Measurements from ENCODE around the gene LRRC36. TPM values are rescaled to one million over a fixed set of nuclear protein-coding genes. Genes with fewer than 3 reads are reported as not detected.

LRRC36 gene
- polyA plus RNA-seq, 3 donors = 0.65 to 3.2 (median 1.8) TPM

DNA sequence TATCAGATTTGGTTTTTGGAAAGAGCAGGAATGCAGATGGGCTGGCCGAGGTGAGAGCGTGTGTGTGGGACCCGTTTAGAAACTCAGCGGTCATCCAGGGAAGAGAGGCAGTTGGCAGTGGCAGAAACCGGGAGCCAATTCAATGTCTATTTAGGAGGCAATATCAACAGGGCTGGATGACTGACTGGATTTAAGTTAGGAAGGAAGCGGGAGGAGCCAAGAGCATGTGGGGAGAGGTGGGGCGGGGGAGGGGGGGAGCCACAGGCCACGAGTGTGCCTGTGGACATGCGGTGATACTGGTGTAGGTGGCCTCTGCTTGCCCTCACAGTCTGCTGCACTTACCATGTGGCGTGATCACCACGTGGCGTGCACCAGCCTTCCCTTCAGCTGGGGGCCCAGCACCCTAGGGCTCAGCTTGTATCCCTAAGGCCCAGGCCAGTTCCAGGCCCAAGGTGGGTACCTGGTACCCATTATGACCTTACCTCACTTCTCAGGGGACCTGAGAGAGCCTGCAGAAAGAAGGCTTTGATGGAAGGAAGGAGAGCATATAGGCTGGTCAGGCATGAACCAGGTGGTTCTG lies 77.5 kb downstream of the LRRC36 start:
- Histone ChIP-seq H3K36me3 (replicated peaks in 1 of 2; ENCODE audit: control insufficient read depth in 1 of 2, insufficient read depth in 2 of 2, low read length in 2 of 2) (no peaks in the 10 kb centered on the region), H2AFZ (ENCODE audit: insufficient read depth, low read depth, low read length, poor library complexity, severe bottlenecking) (no peak overlapping the region), H3K79me2 (ENCODE audit: insufficient read depth, low read length) (no peaks in the 10 kb centered on the region), H3K27me3 (ENCODE audit: control insufficient read depth in 2 of 2, insufficient read depth in 2 of 2, low read length in 2 of 2) (no peaks in the 10 kb centered on the region), H3K9me3 (replicated peaks in 1 of 2; ENCODE audit: control insufficient read depth in 1 of 2, insufficient read depth in 1 of 2, low read length in 2 of 2) (no peaks in the 10 kb centered on the region), H3K27ac (ENCODE audit: low read depth in 1 of 2, low read length in 2 of 2) (no peak overlapping the region), H4K20me1 (ENCODE audit: insufficient read depth, low read length) (no peaks in the 10 kb centered on the region), H3K4me1 (ENCODE audit: control insufficient read depth in 1 of 2, insufficient read depth in 2 of 2, low read length in 2 of 2) (peaks cover 13 to 18% of the 10 kb centered on the region in 2 donors), H3K4me3 (replicated peaks in 1 of 3; ENCODE audit: low read depth in 2 of 3, low read length in 3 of 3) (no peak overlapping the region), H3K9ac (ENCODE audit: insufficient read depth, low read length, poor library complexity, severe bottlenecking) (no peak overlapping the region), H3K4me2 (replicated peaks; ENCODE audit: extremely low read depth, low read length, poor library complexity, severe bottlenecking) (no peak overlapping the region)
- H3K9me3 Mint-ChIP-seq = peaks cover 0 to 2% (median 0%) of the 10 kb centered on the region in 7 donors
- peaks cover 14% of the 10 kb centered on the region for H3K4me1 Mint-ChIP-seq
- WGBS (ENCODE audit: insufficient coverage) = 75% methylated on average over 12 of the region's 12 CpGs
- H3K27me3 Mint-ChIP-seq (ENCODE audit: low read depth in 3 of 3) = peaks cover 2 to 9% (median 9%) of the 10 kb centered on the region in 3 donors
- intact Hi-C loops (cut with micrococcal nuclease) = loop anchor here in 1 of 2 donors (10.0 kb wide), 1 partner anchor 49 kb away; no protein-coding TSS in a partner anchor
- TF ChIP-seq CTCF (IDR thresholded peaks at IDR 0.05) = no peak
- H3K27ac Mint-ChIP-seq = peak overlapping the region in 1 of 7 donors; percentile 1
- no peak overlapping the region for H3K4me3 Mint-ChIP-seq
- no peaks in the 10 kb centered on the region for H3K36me3 Mint-ChIP-seq
- DNase-seq = no peak

- Histone ChIP-seq H3K9ac (ENCODE audit: insufficient read depth, low read length, poor library complexity, severe bottlenecking) (no peak overlapping the region), H3K27me3 (ENCODE audit: control insufficient read depth in 2 of 2, insufficient read depth in 2 of 2, low read length in 2 of 2) (no peaks in the 10 kb centered on the region), H3K4me3 (replicated peaks in 1 of 3; ENCODE audit: low read depth in 2 of 3, low read length in 3 of 3) (no peak overlapping the region), H3K79me2 (ENCODE audit: insufficient read depth, low read length) (no peaks in the 10 kb centered on the region), H4K20me1 (ENCODE audit: insufficient read depth, low read length) (no peaks in the 10 kb centered on the region), H3K36me3 (replicated peaks in 1 of 2; ENCODE audit: control insufficient read depth in 1 of 2, insufficient read depth in 2 of 2, low read length in 2 of 2) (no peaks in the 10 kb centered on the region), H3K4me1 (ENCODE audit: control insufficient read depth in 1 of 2, insufficient read depth in 2 of 2, low read length in 2 of 2) (peaks cover 10 to 12% of the 10 kb centered on the region in 2 donors), H3K27ac (ENCODE audit: low read depth in 1 of 2, low read length in 2 of 2) (no peak overlapping the region), H3K9me3 (replicated peaks in 1 of 2; ENCODE audit: control insufficient read depth in 1 of 2, insufficient read depth in 1 of 2, low read length in 2 of 2) (no peaks in the 10 kb centered on the region), H2AFZ (ENCODE audit: insufficient read depth, low read depth, low read length, poor library complexity, severe bottlenecking) (no peak overlapping the region), H3K4me2 (replicated peaks; ENCODE audit: extremely low read depth, low read length, poor library complexity, severe bottlenecking) (no peak overlapping the region)
- no peak for TF ChIP-seq CTCF (IDR thresholded peaks at IDR 0.05)
- Mint-ChIP-seq H3K36me3 (no peaks in the 10 kb centered on the region), H3K4me1 (peaks cover 12% of the 10 kb centered on the region), H3K4me3 (no peak overlapping the region), H3K27ac (no peak overlapping the region), H3K9me3 (peaks cover 0 to 2% (median 0%) of the 10 kb centered on the region in 7 donors), H3K27me3 (ENCODE audit: low read depth in 3 of 3) (peaks cover 2 to 9% (median 7%) of the 10 kb centered on the region in 3 donors)
- no peak for DNase-seq
- intact Hi-C loops (cut with micrococcal nuclease) = loop anchor here in 1 of 2 donors (10.0 kb wide), 1 partner anchor 50 kb away; no protein-coding TSS in a partner anchor
- 97% methylated on average over 4 of the region's 5 CpGs for WGBS (ENCODE audit: insufficient coverage)
These were observed 78.2 kb downstream of the LRRC36 start for GRCh38 chr16:67404740-67405226.
